AG09319 (cell line): ENCODE results near the gene ZNF474.

Source experiments
- DNase-seq: peaks from one replicate; pipeline ENCODE4 v3.0.0-alpha.2; 2010; ENCODE audit warnings: low read depth; ENCODE audit errors: extremely low read depth
- CTCF ChIP-seq: IDR thresholded peaks from 2 replicates; pipeline ENCODE4 v1.5.1; 2011; ENCODE audit warnings: low read depth, mild to moderate bottlenecking, inconsistent platforms, low read length, moderate library complexity

Gene ZNF474

GRCh38 chr5:122164070-122164435 is 34.7 kb downstream of the ZNF474 start:
- no peak for DNase-seq
- TF ChIP-seq CTCF = no peak

GRCh38 chr5:122164831-122165558 is 35.6 kb downstream of the ZNF474 start:
- DNase-seq = no peak
- no peak for TF ChIP-seq CTCF

DNA sequence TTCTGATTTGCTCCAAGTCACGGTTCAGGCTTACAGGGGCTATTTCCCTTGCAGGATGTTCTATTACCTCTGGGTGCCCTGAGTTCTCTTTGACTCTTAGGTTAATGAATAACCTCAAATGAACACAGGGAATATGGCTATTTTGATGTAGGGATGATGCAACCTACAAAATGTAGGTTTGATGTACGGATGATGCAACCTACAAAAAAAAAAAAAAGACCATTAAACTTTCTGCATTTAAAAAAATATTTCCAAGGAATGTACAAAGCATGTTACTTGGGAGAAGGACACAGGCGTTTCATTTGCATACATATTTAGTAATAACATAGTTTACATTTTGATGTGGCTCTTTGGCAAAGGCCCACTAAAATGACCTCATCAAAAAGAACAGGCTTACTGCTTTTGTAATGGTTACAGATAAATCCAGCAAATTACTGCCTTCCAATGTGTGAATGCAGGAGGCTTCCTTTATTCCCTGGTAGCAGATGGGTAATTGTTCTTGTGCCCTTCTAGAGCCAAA is 36.3 kb downstream of the ZNF474 start:
- no peak for DNase-seq
- no peak for TF ChIP-seq CTCF

GRCh38 chr5:122169350-122170103 is 40.2 kb downstream of the ZNF474 start:
- no peak for DNase-seq
- no peak for TF ChIP-seq CTCF

- DNase-seq = no peak
- TF ChIP-seq CTCF = no peak
Measured at GRCh38 chr5:122170620-122171019, 41.3 kb downstream of the ZNF474 start.

- no peak for TF ChIP-seq CTCF
- no peak for DNase-seq
Measured at GRCh38 chr5:122172207-122172606, 42.9 kb downstream of the ZNF474 start.
